Fibroblast of the aortic adventitia (primary cell): ENCODE data around the gene NAT10. TPM values are rescaled to one million over a fixed set of nuclear protein-coding genes. Genes with fewer than 3 reads are reported as not detected.
A peak's percentile ranks its signal among the peaks of the same experiment; 100 is the strongest.
"Not testable (repeated sequence)": the region's sequence is repeated elsewhere in the genome, so short reads cannot be mapped to it uniquely, and the experiment has no call there.

Experiments
- DNase-seq: peaks from one replicate; pipeline ENCODE4 v3.0.0-alpha.2; 2010; ENCODE audit warnings: low read depth
- H3K4me3 ChIP-seq: 2 replicates; pipeline ENCODE4 v1.5.1; 2011; ENCODE audit warnings: low read depth, mild to moderate bottlenecking, control low read depth, low read length, moderate library complexity
- total RNA-seq: library from RNA; depleted of rRNA; stranded (reverse); fragments of >200 nt; gene quantifications from 2 replicates; pipeline ENCODE4 v1.2.3, GENCODE V29; 2012; ENCODE audit warnings: low replicate concordance
- TF ChIP-seq, protein P1 (sequence below): IDR thresholded peaks from 2 replicates; pipeline ENCODE4 v1.5.1; 2011; ENCODE audit warnings: mild to moderate bottlenecking, low read length, control low read depth, inconsistent platforms; ENCODE audit not compliant: insufficient read depth

The NAT10 gene
- total RNA-seq, 1 donor: 29.3 TPM

DNA sequence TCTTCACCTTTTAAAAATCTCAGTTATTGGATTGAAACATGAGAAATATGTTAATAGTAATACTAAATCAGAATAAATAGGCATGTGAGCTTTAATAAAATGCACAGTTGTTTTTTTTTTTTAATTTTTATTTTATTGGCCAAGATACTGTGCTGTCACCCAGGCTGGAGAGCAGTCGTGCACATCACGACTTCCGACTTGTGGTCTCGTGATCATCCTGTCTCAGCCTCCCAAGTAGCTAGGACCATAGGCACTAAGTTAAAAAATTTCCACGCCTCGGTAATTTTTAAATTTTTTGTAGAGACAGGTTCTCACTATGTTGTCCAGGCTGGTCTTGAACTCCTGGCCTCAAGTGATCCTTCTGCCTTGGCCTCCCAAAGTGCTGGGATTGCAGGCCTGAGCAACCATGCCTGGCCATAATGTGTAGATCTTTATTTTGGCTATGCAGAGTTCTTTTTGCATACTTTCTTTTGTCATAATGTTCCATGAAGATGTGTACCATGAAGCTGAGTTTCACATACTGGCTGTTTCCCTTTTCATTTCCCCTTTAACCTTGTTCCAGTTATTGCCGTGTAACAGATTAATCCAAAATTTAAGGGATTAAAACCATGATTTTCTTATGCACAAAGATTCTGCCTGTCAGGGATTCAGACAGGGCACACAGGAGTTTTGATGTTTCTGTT is 37.9 kb upstream of the NAT10 start:
- no peak overlapping the region for H3K4me3 ChIP-seq
- TF ChIP-seq, protein P1, sequence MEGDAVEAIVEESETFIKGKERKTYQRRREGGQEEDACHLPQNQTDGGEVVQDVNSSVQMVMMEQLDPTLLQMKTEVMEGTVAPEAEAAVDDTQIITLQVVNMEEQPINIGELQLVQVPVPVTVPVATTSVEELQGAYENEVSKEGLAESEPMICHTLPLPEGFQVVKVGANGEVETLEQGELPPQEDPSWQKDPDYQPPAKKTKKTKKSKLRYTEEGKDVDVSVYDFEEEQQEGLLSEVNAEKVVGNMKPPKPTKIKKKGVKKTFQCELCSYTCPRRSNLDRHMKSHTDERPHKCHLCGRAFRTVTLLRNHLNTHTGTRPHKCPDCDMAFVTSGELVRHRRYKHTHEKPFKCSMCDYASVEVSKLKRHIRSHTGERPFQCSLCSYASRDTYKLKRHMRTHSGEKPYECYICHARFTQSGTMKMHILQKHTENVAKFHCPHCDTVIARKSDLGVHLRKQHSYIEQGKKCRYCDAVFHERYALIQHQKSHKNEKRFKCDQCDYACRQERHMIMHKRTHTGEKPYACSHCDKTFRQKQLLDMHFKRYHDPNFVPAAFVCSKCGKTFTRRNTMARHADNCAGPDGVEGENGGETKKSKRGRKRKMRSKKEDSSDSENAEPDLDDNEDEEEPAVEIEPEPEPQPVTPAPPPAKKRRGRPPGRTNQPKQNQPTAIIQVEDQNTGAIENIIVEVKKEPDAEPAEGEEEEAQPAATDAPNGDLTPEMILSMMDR: no peak
- no peak for DNase-seq

DNA sequence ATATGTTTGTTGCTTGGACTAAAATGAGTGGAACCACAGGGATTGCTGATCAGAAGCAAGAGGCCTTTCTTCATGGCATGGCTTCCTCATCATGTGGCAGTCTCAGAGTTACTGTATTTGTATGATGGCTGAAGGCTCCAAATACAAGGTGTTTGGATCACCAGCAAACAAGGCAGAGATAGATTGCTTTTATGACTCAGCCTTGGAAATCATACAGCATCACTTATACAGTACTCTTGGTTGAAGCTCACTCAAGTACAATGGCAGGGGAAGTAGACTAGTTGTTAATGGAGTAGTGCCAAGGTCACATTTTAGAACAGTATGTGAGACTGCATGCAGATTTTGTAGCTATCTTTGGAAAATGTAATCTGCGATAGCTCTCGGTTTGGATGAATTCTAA is 37.3 kb upstream of the NAT10 start:
- H3K4me3 ChIP-seq: no peak overlapping the region
- DNase-seq: peak; percentile 75
- TF ChIP-seq, protein P1: no peak

DNA sequence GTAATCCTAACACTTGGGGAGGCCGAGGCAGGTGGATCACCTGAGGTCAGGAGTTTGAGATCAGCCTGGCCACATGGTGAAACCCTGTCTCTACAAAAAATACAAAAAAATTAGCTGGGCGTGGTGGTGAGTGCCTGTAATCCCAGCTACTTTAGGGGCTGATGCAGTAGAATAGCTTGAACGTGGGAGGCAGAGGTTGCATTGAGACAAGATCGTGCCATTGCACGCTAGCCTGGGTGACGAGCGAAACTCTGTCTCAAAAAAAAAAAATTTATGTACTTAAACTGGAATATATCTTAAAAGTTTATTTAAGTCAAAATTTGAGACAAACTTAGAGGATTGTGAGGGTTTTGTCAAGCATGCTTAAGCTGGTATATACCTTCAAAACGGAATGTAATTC is 34.1 kb upstream of the NAT10 start:
- H3K4me3 ChIP-seq, DNase-seq: not testable (repeated sequence)

- no peak overlapping the region for H3K4me3 ChIP-seq
- TF ChIP-seq, protein P1: no peak
- no peak for DNase-seq
Observed at GRCh38 chr11:34072041-34072440, 33.4 kb upstream of the NAT10 start.

GRCh38 chr11:34072832-34073231 is 32.6 kb upstream of the NAT10 start:
- DNase-seq: no peak
- H3K4me3 ChIP-seq: no peak overlapping the region
- TF ChIP-seq, protein P1: no peak

- DNase-seq: no peak
- H3K4me3 ChIP-seq: no peak overlapping the region
- TF ChIP-seq, protein P1: no peak
Observed at GRCh38 chr11:34074391-34074790, 31.0 kb upstream of the NAT10 start.

- no peak overlapping the region for H3K4me3 ChIP-seq
- TF ChIP-seq, protein P1: no peak
- peak; percentile 82 for DNase-seq
Observed at GRCh38 chr11:34075178-34075820, 30.1 kb upstream of the NAT10 start.
